ENCODE measurements around the gene NOS1AP. TPM values are rescaled to one million over a fixed set of nuclear protein-coding genes. Genes with fewer than 3 reads are reported as not detected.

The NOS1AP gene
- total RNA-seq, 4 donors from 2014 or later, result 0.99 to 9.0 (median 4.0) TPM

GRCh38 chr1:162110910-162111309 lies 41.4 kb downstream of the NOS1AP start:
- Histone ChIP-seq H3K36me3 (no peaks in the 10 kb centered on the region), H3K27ac (replicated peaks in 1 of 4) (no peak overlapping the region), H3K27me3 (no peaks in the 10 kb centered on the region), H3K9me3 (no peaks in the 10 kb centered on the region), H3K4me3 (no peak overlapping the region), H3K4me1 (peaks cover 0 to 10% (median 7%) of the 10 kb centered on the region in 4 donors)
- intact Hi-C loops (cut with DNase I), result no loop called here
- TF ChIP-seq POLR2A (IDR thresholded peaks at IDR 0.05; ENCODE audit: low read depth) (no peak), EP300 (IDR thresholded peaks at IDR 0.05) (no peak), POLR2AphosphoS5 (IDR thresholded peaks at IDR 0.05) (no peak), CTCF (IDR thresholded peaks at IDR 0.05) (no peak)
- no peak for DNase-seq (ENCODE audit: extremely low spot score)

GRCh38 chr1:162111572-162111971 lies 42.1 kb downstream of the NOS1AP start:
- Histone ChIP-seq H3K4me3 (no peak overlapping the region), H3K36me3 (no peaks in the 10 kb centered on the region), H3K27me3 (no peaks in the 10 kb centered on the region), H3K9me3 (no peaks in the 10 kb centered on the region), H3K27ac (replicated peaks in 1 of 4) (no peak overlapping the region), H3K4me1 (peaks cover 0 to 10% (median 7%) of the 10 kb centered on the region in 4 donors)
- intact Hi-C loops (cut with DNase I), result no loop called here
- whole genome bisulfite sequencing, result 55% methylated on average over 4 of the region's 4 CpGs
- TF ChIP-seq POLR2A (IDR thresholded peaks at IDR 0.05; ENCODE audit: low read depth), result no peak
- TF ChIP-seq POLR2AphosphoS5 (IDR thresholded peaks at IDR 0.05), result no peak
- TF ChIP-seq CTCF (IDR thresholded peaks at IDR 0.05), result no peak
- TF ChIP-seq EP300 (IDR thresholded peaks at IDR 0.05), result no peak
- no peak for DNase-seq (ENCODE audit: extremely low spot score)

- no peak for TF ChIP-seq CTCF (IDR thresholded peaks at IDR 0.05)
- no peak for TF ChIP-seq POLR2A (IDR thresholded peaks at IDR 0.05; ENCODE audit: low read depth)
- no peak for TF ChIP-seq POLR2AphosphoS5 (IDR thresholded peaks at IDR 0.05)
- TF ChIP-seq EP300 (IDR thresholded peaks at IDR 0.05), result no peak
- Histone ChIP-seq H3K36me3 (no peaks in the 10 kb centered on the region), H3K4me3 (no peak overlapping the region), H3K27ac (replicated peaks in 1 of 4) (no peak overlapping the region), H3K9me3 (no peaks in the 10 kb centered on the region), H3K27me3 (no peaks in the 10 kb centered on the region), H3K4me1 (peaks cover 3 to 10% (median 7%) of the 10 kb centered on the region in 4 donors)
- intact Hi-C loops (cut with DNase I), result no loop called here
- peak; percentile 77 for DNase-seq (ENCODE audit: extremely low spot score)
- WGBS, result 91% methylated on average over 6 of the region's 6 CpGs
These were observed 43.9 kb downstream of the NOS1AP start for GRCh38 chr1:162113419-162113818.

GRCh38 chr1:162117039-162117774 lies 47.7 kb downstream of the NOS1AP start:
- intact Hi-C loops (cut with DNase I), result no loop called here
- H3K27me3 ChIP-seq, result no peaks in the 10 kb centered on the region
- peak; percentile 64 for DNase-seq (ENCODE audit: extremely low spot score)
- H3K4me1 ChIP-seq, result peaks cover 0 to 3% (median 0%) of the 10 kb centered on the region in 4 donors
- 79% methylated on average over 3 of the region's 3 CpGs for WGBS
- no peaks in the 10 kb centered on the region for H3K9me3 ChIP-seq
- TF ChIP-seq CTCF (IDR thresholded peaks at IDR 0.05), result no peak
- TF ChIP-seq POLR2AphosphoS5 (IDR thresholded peaks at IDR 0.05), result no peak
- no peak for TF ChIP-seq EP300 (IDR thresholded peaks at IDR 0.05)
- no peak for TF ChIP-seq POLR2A (IDR thresholded peaks at IDR 0.05; ENCODE audit: low read depth)
- H3K4me3 ChIP-seq, result no peak overlapping the region
- H3K36me3 ChIP-seq, result no peaks in the 10 kb centered on the region
- no peak overlapping the region for H3K27ac ChIP-seq (replicated peaks in 1 of 4)

Data from esophagus muscularis mucosa (tissue), 4 donors.